GM21723 (cell line): ENCODE data around the gene ACOXL.
A peak's percentile ranks its signal among the peaks of the same experiment; 100 is the strongest.
"Not testable (repeated sequence)": the region's sequence is repeated elsewhere in the genome, so short reads cannot be mapped to it uniquely, and the experiment has no call there.

Experiments
- ATAC-seq: cut with Tn5 transposase; IDR thresholded peaks from one replicate; pipeline ENCODE4 v1.9.1; 2021; ENCODE audit warnings: mild to moderate bottlenecking, moderate library complexity; ENCODE audit not compliant: unreplicated experiment

Gene ACOXL

GRCh38 chr2:110852541-110853263 is 120.3 kb downstream of the ACOXL start:
- no peak for ATAC-seq

GRCh38 chr2:110853516-110853915 is 121.1 kb downstream of the ACOXL start:
- ATAC-seq = no peak

GRCh38 chr2:110853948-110854347 is 121.6 kb downstream of the ACOXL start:
- ATAC-seq = no peak

- no peak for ATAC-seq
These were observed 122.1 kb downstream of the ACOXL start for GRCh38 chr2:110854355-110855081.

GRCh38 chr2:110855841-110856240 is 123.5 kb downstream of the ACOXL start:
- not testable (repeated sequence) for ATAC-seq

- ATAC-seq = peak; percentile 95
These were observed 125.9 kb downstream of the ACOXL start for GRCh38 chr2:110858135-110858725.

- no peak for ATAC-seq
These were observed 126.8 kb downstream of the ACOXL start for GRCh38 chr2:110858993-110859701.

GRCh38 chr2:110860630-110861029 is 128.3 kb downstream of the ACOXL start:
- ATAC-seq = no peak

- ATAC-seq = no peak
These were observed 129.4 kb downstream of the ACOXL start for GRCh38 chr2:110861616-110862260.

GRCh38 chr2:110863726-110864125 is 131.4 kb downstream of the ACOXL start:
- ATAC-seq = no peak

- ATAC-seq = no peak
These were observed 131.8 kb downstream of the ACOXL start for GRCh38 chr2:110864176-110864575.

- ATAC-seq = no peak
These were observed 132.4 kb downstream of the ACOXL start for GRCh38 chr2:110864731-110865130.

- peak; percentile 93 for ATAC-seq
These were observed 132.8 kb downstream of the ACOXL start for GRCh38 chr2:110865188-110865587.

GRCh38 chr2:110866045-110866444 is 133.7 kb downstream of the ACOXL start:
- ATAC-seq = no peak

- no peak for ATAC-seq
These were observed 134.1 kb downstream of the ACOXL start for GRCh38 chr2:110866466-110866865.

GRCh38 chr2:110867078-110867477 is 134.7 kb downstream of the ACOXL start:
- ATAC-seq = no peak

- ATAC-seq = no peak
These were observed 136.6 kb downstream of the ACOXL start for GRCh38 chr2:110868971-110869370.

- no peak for ATAC-seq
These were observed 137.4 kb downstream of the ACOXL start for GRCh38 chr2:110869472-110870446.

GRCh38 chr2:110870545-110870944 is 138.2 kb downstream of the ACOXL start:
- ATAC-seq = no peak

- peak; percentile 40 for ATAC-seq
These were observed 139.3 kb downstream of the ACOXL start for GRCh38 chr2:110871637-110872036.
